HL-60 (cell line): ENCODE results near the gene BCL2A1.

ENCODE experiments used
- CTCF ChIP-seq: IDR thresholded peaks from one replicate; pipeline ENCODE4 v1.5.1; 2011; ENCODE audit warnings: low read length, control low read depth, inconsistent platforms; ENCODE audit not compliant: insufficient read depth
- GABPA ChIP-seq: IDR thresholded peaks from 2 replicates; pipeline ENCODE4 v1.6.1; 2012; ENCODE audit warnings: low read depth
- POLR2AphosphoS5 ChIP-seq: IDR thresholded peaks from 2 replicates; pipeline ENCODE4 v1.6.1; 2012; ENCODE audit warnings: low read depth
- REST ChIP-seq: IDR thresholded peaks from 2 replicates; pipeline ENCODE4 v1.6.1; 2012; ENCODE audit warnings: low read depth; ENCODE audit not compliant: insufficient replicate concordance
- SPI1 ChIP-seq: IDR thresholded peaks from 2 replicates; pipeline ENCODE4 v1.6.1; 2012; ENCODE audit warnings: low read depth, mild to moderate bottlenecking, borderline replicate concordance

- TF ChIP-seq POLR2AphosphoS5 (no peak), CTCF (no peak), GABPA (no peak), REST (no peak), SPI1 (no peak)
Measured at GRCh38 chr15:79987969-79988368, 17.0 kb upstream of the BCL2A1 start.
